Measurements from ENCODE around the gene RNF130. TPM values are rescaled to one million over a fixed set of nuclear protein-coding genes. Genes with fewer than 3 reads are reported as not detected.

RNF130 gene
- total and polyA plus RNA-seq, 4 donors = 24.9 to 93.1 (median 51.4) TPM

DNA sequence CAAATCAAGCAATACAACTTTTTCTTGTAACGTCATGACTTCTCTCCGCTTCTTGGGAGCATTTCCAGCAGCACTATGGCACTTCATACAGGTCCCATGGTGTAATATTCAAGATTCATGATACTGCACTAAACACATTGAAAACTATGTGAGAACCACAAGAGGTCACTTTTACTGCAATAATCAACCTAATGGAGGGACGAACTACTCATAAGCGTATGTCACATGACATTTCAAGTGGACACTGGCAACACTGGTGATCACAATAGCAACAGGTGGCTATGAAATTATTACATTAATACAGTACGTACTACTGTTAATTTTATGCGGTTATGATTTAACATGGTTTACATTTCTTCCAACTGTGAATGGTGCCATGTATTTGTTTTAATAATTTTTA, 85.2 kb downstream of the RNF130 start:
- 84% methylated on average over 6 of the region's 6 CpGs for WGBS
- Histone ChIP-seq H3K4me3 (ENCODE audit: low read depth in 1 of 3, low read length in 3 of 3) (no peak overlapping the region), H3K9ac (ENCODE audit: low read depth in 1 of 2, low read length in 2 of 2) (no peak overlapping the region), H3K4me1 (ENCODE audit: control insufficient read depth in 4 of 4, insufficient read depth in 4 of 4, low read length in 3 of 4) (no peaks in the 10 kb centered on the region), H3K27me3 (ENCODE audit: control insufficient read depth in 4 of 4, insufficient read depth in 4 of 4, low read length in 3 of 4) (no peaks in the 10 kb centered on the region), H3K9me3 (ENCODE audit: control insufficient read depth in 4 of 4, low read length in 3 of 4) (no peaks in the 10 kb centered on the region), H3K27ac (ENCODE audit: low read depth in 1 of 2, low read length in 2 of 2) (no peak overlapping the region), H3K36me3 (ENCODE audit: control insufficient read depth in 4 of 4, insufficient read depth in 3 of 4, low read depth in 1 of 4, low read length in 3 of 4) (no peaks in the 10 kb centered on the region)
- no peak for DNase-seq (ENCODE audit: low spot score)
- TF ChIP-seq RAD21 (IDR thresholded peaks at IDR 0.05) = peak; percentile 59
- TF ChIP-seq, protein P1, sequence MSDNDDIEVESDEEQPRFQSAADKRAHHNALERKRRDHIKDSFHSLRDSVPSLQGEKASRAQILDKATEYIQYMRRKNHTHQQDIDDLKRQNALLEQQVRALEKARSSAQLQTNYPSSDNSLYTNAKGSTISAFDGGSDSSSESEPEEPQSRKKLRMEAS (IDR thresholded peaks at IDR 0.05) = no peak

DNA sequence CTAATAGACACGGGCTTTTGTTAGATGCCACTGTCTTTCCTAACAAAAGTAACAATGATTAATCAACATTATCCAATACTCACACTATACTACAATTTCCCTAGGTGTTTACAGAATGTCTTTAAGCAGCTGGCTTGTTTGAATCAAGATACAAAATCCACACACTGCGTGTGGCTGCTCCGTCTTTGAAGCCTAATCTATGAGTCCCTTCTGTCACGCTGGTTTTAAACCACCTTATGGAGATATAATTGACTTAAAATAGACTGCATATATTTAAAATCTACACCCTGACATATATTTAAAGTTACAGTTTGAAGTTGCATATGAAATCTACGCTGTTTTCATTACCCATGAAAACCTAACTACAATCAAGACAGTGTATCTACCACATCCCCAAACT, 89.9 kb downstream of the RNF130 start:
- no peak overlapping the region for H3K27ac ChIP-seq (ENCODE audit: low read depth in 1 of 2, low read length in 2 of 2)
- H3K36me3 ChIP-seq (ENCODE audit: control insufficient read depth in 4 of 4, insufficient read depth in 3 of 4, low read depth in 1 of 4, low read length in 3 of 4) = peaks cover 0 to 9% (median 6%) of the 10 kb centered on the region in 4 donors
- WGBS = 93% methylated on average over 5 of the region's 5 CpGs
- peaks cover 1 to 13% (median 12%) of the 10 kb centered on the region in 4 donors for H3K4me1 ChIP-seq (ENCODE audit: control insufficient read depth in 4 of 4, insufficient read depth in 4 of 4, low read length in 3 of 4)
- H3K27me3 ChIP-seq (ENCODE audit: control insufficient read depth in 4 of 4, insufficient read depth in 4 of 4, low read length in 3 of 4) = no peaks in the 10 kb centered on the region
- H3K9me3 ChIP-seq (ENCODE audit: control insufficient read depth in 4 of 4, low read length in 3 of 4) = no peaks in the 10 kb centered on the region
- no peak overlapping the region for H3K4me3 ChIP-seq (ENCODE audit: low read depth in 1 of 3, low read length in 3 of 3)
- TF ChIP-seq RAD21 (IDR thresholded peaks at IDR 0.05) (no peak), CTCF (IDR thresholded peaks at IDR 0.05; ENCODE audit: low read depth, low read length, missing input control) (no peak), SP1 (IDR thresholded peaks at IDR 0.05) (no peak), RXRA (IDR thresholded peaks at IDR 0.05) (no peak), EGR1 (IDR thresholded peaks at IDR 0.05; ENCODE audit: low read depth in 2 of 2) (no peak), JUND (IDR thresholded peaks at IDR 0.05) (no peak)
- TF ChIP-seq, protein P2, sequence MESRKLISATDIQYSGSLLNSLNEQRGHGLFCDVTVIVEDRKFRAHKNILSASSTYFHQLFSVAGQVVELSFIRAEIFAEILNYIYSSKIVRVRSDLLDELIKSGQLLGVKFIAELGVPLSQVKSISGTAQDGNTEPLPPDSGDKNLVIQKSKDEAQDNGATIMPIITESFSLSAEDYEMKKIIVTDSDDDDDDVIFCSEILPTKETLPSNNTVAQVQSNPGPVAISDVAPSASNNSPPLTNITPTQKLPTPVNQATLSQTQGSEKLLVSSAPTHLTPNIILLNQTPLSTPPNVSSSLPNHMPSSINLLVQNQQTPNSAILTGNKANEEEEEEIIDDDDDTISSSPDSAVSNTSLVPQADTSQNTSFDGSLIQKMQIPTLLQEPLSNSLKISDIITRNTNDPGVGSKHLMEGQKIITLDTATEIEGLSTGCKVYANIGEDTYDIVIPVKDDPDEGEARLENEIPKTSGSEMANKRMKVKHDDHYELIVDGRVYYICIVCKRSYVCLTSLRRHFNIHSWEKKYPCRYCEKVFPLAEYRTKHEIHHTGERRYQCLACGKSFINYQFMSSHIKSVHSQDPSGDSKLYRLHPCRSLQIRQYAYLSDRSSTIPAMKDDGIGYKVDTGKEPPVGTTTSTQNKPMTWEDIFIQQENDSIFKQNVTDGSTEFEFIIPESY (IDR thresholded peaks at IDR 0.05) = no peak
- TF ChIP-seq, protein P3, sequence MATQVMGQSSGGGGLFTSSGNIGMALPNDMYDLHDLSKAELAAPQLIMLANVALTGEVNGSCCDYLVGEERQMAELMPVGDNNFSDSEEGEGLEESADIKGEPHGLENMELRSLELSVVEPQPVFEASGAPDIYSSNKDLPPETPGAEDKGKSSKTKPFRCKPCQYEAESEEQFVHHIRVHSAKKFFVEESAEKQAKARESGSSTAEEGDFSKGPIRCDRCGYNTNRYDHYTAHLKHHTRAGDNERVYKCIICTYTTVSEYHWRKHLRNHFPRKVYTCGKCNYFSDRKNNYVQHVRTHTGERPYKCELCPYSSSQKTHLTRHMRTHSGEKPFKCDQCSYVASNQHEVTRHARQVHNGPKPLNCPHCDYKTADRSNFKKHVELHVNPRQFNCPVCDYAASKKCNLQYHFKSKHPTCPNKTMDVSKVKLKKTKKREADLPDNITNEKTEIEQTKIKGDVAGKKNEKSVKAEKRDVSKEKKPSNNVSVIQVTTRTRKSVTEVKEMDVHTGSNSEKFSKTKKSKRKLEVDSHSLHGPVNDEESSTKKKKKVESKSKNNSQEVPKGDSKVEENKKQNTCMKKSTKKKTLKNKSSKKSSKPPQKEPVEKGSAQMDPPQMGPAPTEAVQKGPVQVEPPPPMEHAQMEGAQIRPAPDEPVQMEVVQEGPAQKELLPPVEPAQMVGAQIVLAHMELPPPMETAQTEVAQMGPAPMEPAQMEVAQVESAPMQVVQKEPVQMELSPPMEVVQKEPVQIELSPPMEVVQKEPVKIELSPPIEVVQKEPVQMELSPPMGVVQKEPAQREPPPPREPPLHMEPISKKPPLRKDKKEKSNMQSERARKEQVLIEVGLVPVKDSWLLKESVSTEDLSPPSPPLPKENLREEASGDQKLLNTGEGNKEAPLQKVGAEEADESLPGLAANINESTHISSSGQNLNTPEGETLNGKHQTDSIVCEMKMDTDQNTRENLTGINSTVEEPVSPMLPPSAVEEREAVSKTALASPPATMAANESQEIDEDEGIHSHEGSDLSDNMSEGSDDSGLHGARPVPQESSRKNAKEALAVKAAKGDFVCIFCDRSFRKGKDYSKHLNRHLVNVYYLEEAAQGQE (IDR thresholded peaks at IDR 0.05) = no peak
- TF ChIP-seq, protein P4, sequence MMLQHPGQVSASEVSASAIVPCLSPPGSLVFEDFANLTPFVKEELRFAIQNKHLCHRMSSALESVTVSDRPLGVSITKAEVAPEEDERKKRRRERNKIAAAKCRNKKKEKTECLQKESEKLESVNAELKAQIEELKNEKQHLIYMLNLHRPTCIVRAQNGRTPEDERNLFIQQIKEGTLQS (IDR thresholded peaks at IDR 0.05) = no peak
- H3K9ac ChIP-seq (ENCODE audit: low read depth in 1 of 2, low read length in 2 of 2) = no peak overlapping the region
- DNase-seq (ENCODE audit: low spot score) = no peak
